Hematopoietic multipotent progenitor cell (in vitro differentiated cells): Measurements from ENCODE around the gene RPS19BP1. TPM values are rescaled to one million over a fixed set of nuclear protein-coding genes. Genes with fewer than 3 reads are reported as not detected.

Experiments used
- DNase-seq, 3 donors: peaks; one replicate each; pipeline ENCODE4 v3.0.0-alpha.2; 2011 to 2015; ENCODE audit warnings: low read depth in 2 of 3, low spot score in 2 of 3
- total RNA-seq: library from RNA; depleted of rRNA; stranded (reverse); fragments of >200 nt; gene quantifications from one replicate; pipeline ENCODE4 v1.2.3, GENCODE V29; 2012

Gene RPS19BP1
- total RNA-seq, 1 donor = 40.1 TPM

- DNase-seq = no peak
Measured at GRCh38 chr22:39491696-39492095, 40.9 kb downstream of the RPS19BP1 start.

- DNase-seq = no peak
Measured at GRCh38 chr22:39490966-39491680, 41.4 kb downstream of the RPS19BP1 start.

- DNase-seq = peak; percentile 32 to 90 (median 70)
Measured at GRCh38 chr22:39490135-39490798, 42.3 kb downstream of the RPS19BP1 start.

GRCh38 chr22:39489094-39490068 lies 43.2 kb downstream of the RPS19BP1 start:
- no peak for DNase-seq

- DNase-seq = no peak
Measured at GRCh38 chr22:39488563-39489083, 43.9 kb downstream of the RPS19BP1 start.

- no peak for DNase-seq
Measured at GRCh38 chr22:39487826-39488520, 44.6 kb downstream of the RPS19BP1 start.

GRCh38 chr22:39486951-39487825 lies 45.4 kb downstream of the RPS19BP1 start:
- no peak for DNase-seq

- no peak for DNase-seq
Measured at GRCh38 chr22:39482768-39483167, 49.8 kb downstream of the RPS19BP1 start.

GRCh38 chr22:39481595-39481994 lies 51.0 kb downstream of the RPS19BP1 start:
- DNase-seq = no peak

- no peak for DNase-seq
Measured at GRCh38 chr22:39481054-39481453, 51.5 kb downstream of the RPS19BP1 start.

GRCh38 chr22:39480557-39480956 lies 52.0 kb downstream of the RPS19BP1 start:
- no peak for DNase-seq

- no peak for DNase-seq
Measured at GRCh38 chr22:39479254-39479653, 53.3 kb downstream of the RPS19BP1 start.

Other genes with a start within 250 kb of the RPS19BP1 start
- 10,531 TPM for gene RPL3, start 213.1 kb downstream of the RPS19BP1 start, total RNA-seq
- 92.9 TPM for gene SYNGR1, start 182.8 kb downstream of the RPS19BP1 start, total RNA-seq
- gene TAB1, start 133.0 kb downstream of the RPS19BP1 start, total RNA-seq = 29.6 TPM
- gene MGAT3, start 75.7 kb downstream of the RPS19BP1 start, total RNA-seq = 1.1 TPM
- 19.7 TPM for gene MIEF1, start 30.5 kb downstream of the RPS19BP1 start, total RNA-seq
- 167 TPM for gene ATF4, start 12.2 kb downstream of the RPS19BP1 start, total RNA-seq
- under 0.01 TPM for gene CACNA1I, start 38.0 kb upstream of the RPS19BP1 start, total RNA-seq